Stimulated activated naive CD4-positive, alpha-beta T cell treated with Interleukin-2 at 50 U/mL for 16 hours (primary cell): Measurements from ENCODE around the gene CUL1.

Source experiments
- DNase-seq: peaks from one replicate; lab custom pipeline; 2025; lab: John Stamatoyannopoulos, UW

Gene CUL1

DNA sequence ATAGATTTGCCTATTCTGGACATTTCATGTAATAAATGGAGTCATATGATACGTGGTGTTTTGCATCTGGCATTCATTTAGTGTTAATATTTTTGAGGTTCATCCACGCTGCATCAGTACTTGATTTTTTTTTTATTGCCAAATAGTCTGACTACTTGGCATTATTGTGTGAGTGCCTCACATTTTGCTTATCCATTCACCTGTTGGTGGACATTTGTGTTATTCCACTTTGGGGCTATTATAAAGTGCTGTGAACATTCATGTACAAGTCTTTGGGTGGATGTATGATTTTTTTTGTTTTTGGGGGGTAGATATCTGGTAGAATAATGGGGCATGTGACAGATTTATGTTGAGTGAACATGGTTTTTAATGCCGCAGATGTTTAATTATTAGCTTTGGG, 19.7 kb downstream of the CUL1 start:
- no peak for DNase-seq

DNA sequence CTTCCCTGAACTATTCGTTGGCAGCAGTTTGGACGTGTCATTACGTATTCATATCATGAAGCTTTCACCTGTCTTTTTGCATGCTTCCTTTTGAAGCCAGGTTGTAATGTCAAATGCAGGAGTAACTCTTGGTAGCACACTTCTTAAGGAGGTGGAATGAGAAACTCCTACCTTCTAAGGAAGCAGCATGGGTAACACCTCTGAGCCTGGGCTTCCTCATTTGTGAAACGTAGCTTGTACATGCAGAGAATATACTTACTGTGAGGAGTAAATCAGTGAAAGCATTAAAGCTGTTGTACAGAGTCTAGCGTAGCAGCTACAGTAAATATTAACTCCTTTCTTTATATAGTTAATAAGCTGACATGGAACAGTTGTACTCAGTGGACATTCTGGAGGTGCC, 21.1 kb downstream of the CUL1 start:
- no peak for DNase-seq

DNA sequence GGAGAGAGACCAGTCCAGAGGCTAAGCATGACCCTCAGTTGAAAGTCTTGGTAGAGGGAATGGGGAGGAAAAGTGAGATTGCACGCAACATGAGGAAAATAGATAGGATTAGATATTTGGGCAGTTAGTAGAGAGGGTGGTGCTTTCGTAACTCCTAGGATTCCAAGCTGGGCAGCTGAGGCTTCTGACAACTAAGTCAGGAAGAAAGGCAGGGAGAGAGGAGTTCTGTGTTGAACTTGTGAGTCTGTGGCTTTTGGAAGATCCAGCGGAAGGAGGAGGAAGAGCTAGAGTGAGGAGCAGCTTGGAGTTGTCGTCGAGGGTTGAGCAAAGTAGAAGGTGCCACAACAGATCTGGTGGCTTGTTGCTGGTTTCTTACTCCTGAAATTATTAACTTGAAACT, 21.8 kb downstream of the CUL1 start:
- DNase-seq, result no peak

DNA sequence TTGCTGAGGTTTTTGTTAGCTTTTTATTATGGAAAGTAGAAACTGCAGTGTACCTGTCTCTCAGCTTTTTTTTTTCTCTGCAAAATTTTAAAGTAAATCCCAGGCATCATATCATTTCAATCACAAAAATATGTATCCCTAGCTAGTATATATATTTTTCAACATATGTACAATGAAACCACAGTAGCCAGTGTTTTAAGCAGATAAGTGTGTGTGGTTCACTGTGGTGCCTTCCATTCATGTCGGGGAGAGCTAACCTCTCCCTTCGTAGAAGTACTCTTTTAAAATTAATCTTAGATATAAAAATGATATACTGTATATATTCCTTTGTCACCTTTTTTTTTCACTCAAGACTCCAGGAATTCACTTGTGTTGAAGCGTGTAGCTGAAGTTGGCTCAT, 22.7 kb downstream of the CUL1 start:
- no peak for DNase-seq

DNA sequence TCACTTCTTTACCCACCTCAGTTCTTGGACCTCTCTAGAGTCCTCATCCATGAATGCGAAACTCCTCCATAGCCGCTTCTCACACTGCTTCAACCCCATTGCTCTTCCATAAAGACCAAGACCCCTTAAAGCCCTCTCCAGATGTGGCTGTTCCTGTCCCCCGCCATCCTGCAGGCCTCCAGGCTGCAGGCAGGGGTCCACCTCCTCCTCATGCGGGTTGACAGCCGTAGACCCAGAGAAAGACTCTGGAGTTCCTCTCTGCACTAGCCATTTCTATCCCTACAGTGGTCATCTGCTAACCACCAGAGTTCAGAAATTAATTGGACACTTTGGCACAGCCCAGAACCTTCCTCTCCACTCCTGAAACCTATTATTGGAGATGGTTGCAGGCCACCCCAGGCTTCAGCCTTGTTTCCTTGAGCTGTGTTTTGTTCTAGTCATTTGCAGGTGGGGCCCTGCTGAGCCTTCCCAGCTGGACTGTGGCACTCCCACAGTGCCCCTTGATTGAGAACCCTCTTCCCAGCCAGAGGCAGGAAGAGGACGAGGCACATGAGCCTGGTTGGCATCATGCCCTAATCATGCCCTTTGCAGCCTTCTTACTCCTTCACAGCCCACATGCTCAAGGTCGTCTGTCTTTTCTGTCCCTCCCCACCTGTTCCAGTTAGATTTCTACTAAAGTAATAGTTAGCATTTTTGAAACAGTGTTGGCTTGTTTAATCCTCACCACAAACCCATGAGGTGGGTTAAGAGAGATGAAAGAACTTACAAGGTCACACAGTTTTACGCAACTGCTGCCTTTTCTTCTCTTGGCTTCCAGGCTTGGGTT, 23.9 kb downstream of the CUL1 start:
- no peak for DNase-seq

DNA sequence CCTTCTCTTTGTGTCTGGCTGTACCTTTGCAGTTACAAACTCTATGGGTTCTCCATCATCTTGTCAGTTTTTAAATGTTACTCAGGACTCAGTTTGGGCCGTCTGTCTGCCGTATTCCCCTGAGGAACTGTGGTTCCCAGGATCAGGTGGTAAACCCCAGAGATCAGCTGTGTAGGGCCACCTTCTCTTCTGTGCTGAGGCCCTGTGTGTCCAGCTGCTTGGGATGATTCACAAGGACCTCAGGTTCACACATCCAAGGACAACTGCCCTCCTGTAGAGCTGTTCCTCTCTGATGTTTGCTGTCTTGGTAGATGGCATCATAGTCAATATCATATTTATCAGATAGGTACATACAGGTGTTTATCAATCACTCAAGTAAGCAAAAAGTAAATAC, 24.5 kb downstream of the CUL1 start:
- DNase-seq, result no peak

DNA sequence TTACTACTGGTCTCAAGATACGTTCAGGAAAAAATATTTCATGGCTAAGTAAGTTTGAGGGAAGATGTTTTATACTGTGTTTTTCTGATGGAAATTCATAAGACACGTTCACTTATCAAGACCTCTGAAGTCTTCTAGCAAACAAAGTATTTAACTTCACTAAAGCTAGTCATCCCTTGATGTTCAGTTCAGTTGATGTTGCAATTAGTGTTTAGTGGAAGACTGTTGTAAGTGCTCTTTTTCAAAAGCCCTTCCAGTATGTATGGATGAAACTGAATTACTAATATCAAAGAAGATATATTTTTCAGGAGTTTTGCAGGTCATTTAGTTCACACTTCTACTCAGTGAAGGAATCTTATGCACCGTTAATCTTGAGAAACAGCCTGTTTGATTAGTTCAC, 25.1 kb downstream of the CUL1 start:
- no peak for DNase-seq

DNA sequence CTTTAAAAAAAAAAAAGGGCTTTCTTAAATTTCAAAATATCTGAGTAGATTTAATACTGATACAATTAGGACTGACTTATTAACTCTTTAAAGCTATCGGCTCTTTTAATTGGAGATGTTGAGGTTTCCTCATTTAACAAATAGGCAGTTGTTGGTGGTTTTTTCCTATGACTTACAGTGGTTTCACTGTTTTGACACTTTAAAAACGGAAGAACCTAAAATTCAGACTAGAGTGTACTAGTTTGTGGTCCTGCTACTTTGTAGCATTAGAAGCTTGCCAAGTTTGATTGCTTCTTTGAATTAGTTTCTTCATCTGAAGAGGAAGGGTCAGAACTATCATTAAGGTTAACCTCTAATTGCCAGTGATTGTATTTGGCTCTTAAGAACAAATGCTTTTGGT, 27.7 kb downstream of the CUL1 start:
- no peak for DNase-seq

DNA sequence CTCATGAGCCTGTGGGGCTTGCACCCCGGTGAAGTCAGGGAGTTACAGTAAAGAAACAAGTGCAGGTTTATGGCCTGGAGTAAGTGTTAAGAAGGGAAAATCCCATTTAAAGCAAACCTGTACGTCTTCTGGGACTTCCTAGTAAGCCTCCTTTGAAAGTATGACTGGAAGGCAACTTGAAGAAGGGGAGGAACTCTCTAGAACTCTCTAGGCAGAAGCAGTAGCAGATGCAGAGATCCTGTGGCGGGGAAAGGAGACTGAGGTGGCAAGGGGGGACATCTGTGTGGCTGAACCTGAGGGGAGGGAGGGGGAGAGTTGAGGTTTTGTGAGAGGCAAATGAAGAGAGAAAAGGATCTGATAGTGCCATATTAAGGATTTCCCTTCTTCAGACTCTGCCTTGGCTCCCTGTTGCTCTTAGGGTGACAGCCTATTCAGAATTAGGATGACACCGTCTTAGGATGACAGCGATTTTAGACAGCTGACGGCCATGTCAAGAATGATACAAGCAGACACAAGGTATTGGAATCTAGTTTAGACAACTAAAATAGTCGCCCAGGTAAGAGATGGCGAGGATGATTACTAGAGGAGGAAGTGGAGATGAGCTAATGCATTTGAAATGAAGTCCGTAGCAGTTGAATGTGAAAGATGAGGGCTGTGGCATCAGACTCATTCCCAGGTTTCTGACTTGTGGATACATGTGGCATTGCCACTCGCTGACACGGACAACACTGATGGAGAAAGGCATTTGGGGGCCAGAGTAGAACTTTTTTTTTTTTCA, 29.0 kb downstream of the CUL1 start:
- no peak for DNase-seq

DNA sequence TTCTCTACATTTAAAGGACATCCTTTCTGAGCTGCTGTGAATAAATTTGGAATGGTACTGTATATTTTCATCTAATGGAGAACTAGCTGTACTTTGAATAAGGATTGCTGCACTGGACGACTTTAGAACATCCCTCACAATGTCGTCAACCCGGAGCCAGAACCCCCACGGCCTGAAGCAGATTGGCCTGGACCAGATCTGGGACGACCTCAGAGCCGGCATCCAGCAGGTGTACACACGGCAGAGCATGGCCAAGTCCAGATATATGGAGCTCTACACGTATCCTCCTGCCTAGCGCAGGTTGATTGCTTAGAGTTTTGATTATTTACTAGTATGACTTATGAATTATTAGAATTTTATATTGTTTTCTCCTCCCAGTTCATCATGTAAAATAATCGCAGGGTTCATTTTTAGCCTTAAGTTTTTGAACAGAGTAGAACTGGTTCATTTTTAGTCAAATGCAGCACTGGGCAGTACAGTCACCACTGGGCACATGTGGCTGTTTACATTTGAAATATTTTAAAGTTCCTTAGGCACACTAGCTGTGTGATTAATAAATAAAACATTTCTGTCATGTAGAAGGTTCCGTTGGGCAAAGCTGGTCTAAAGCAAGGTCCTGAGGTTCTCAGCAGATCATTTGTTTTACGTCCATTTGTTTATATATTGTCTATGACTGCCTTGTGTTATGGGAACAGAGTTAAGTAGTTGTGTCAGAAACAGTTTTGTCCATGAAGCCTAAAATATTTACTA, 31.5 kb downstream of the CUL1 start:
- DNase-seq, result no peak

DNA sequence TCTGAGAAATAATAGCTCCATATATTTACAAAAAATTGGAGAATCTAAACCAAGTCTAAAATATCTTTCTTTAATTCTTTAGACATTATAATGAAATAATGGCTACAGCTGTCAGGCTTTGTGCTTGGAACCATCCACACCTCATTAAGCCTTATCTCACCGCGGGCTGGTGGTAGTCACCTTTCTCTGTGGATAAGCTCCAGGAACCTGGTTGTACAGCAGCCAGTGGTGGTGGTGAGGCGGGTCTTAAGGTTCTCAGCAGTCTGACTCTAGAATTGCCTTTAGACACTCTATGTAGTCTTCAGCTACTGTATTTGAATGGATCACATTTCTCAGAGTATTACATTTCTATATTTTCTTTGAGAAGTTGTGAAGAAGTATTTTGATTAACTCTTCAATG, 34.2 kb downstream of the CUL1 start:
- DNase-seq, result no peak

DNA sequence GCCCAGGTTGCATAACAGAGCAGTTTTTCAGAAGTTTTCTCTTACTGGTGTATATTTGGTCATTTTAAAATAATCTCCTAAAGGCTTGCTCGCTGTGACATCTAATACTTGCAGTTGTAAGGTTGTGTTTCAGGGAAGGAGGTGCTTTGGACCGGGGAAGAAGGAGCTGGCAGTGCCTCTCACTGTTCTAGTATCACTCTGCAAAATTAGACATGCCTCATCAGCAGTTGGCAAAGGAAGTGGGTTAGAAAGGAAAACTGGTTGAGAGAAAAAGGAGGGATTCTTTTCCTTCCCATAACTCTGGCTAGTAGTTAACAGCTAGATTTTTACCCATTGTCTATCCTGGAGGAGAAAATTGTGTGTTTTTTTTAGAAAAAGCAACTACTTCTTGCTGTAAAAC, 34.8 kb downstream of the CUL1 start:
- no peak for DNase-seq

DNA sequence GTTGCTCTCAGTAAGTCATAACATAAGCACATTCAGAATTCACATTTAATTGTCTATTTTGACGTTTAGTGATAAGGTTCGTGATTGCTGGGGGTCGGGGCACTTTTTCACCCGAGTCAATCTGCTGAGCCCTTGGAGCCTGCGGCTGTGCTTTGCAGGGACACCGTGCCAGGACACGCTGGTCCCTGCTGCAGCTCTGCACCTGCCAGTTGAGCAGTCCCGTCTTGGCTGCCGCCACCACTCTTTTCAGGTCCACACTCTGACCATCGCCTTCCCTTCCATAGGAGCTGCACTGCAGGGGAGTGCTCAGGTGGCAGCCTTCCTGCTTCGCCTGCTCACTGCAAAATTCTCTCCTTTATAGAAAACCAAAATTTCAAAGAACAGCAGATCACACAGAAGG, 36.4 kb downstream of the CUL1 start:
- DNase-seq, result no peak

DNA sequence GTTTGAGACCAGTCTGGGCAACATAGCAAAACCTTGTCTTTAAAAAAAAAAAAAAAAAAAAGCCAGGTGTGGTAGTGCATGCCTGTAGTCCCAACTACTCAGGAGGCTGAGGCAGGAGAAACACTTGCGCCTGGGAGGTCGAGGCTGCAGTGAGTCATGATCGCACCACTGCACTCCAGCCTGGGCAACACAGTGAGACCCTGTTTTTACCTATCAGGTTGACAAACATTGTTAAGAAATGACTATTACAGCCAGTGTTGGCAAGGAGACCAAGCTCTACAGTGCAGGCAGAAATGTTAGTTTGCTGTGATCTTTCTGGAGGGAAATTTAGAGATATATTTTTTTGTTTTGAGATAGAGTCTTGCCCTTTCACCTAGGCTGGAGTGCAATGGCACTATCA, 37.3 kb downstream of the CUL1 start:
- no peak for DNase-seq

DNA sequence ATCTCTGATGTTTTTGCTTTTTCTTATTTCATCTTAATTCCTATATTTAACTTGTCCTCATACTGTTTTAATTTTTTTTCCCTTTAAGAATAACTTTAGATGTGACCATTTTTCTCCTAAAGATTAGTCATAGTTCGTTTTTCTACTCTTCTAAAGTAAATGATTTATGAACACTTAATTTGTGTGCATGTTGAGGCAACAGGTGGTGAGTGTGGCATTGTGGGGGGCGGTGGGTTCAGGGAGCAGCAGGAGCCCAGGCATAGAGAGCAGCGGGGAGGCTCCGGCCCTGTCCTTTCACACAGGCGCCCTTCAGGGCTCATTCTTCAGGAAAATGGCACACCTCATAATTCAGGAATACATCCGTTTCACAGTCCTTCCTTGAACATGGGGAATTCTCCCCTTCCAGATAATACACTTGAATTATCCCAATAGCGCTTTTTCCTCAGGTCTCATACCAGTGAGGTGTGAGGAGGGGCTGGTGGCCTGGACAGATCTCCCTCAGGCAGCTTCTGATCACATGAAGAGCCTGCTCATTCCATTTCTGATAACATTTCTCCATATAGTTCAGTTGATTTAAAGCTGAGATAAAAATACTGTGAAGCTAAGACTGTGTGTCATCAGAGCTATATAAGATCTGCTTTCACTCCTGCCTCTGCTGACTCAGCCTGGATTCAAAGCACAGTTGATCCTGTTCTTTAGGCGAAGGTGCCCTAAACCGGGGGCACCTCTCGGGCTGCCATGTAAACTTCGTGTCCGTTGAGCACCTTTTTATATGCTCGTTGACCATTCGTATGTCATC, 40.2 kb downstream of the CUL1 start:
- DNase-seq, result no peak

DNA sequence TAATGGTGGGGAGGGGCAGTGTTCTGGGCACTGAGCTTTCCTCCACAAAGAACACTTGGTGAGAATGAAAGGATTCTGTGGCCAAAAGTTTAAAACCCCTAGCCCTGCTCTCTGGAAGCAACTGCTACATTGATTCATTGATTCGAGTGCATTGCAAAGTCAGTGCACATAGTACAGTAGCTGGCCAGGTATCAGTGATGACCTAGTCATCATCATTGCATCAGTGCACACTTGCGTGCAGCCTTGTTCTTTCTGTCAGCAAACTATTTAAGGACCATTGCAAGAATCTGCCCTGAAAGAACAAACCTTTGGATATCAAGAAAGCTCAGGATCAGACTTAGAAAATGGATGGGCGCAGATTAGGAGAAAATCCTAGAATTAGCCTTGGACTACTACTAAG, 47.4 kb downstream of the CUL1 start:
- DNase-seq, result no peak

DNA sequence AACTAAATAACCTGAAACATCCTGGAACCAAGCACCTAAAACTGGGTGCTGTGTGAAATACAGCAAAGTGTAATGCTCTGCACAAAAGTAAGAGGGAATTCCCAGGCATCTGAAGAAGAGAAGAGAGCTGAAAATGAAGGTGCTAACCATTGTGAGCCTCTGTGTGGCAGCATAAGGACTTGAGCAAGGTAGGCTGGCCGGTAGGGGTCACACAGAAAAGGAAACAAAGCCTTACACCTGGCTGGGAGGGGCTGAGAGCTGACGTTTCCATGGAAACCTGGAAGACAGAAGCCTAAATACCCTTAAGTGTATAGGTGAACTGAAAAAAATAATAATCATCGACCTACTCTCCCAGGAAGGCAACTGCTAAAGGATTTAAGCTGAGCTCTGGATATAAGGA, 48.6 kb downstream of the CUL1 start:
- no peak for DNase-seq

DNA sequence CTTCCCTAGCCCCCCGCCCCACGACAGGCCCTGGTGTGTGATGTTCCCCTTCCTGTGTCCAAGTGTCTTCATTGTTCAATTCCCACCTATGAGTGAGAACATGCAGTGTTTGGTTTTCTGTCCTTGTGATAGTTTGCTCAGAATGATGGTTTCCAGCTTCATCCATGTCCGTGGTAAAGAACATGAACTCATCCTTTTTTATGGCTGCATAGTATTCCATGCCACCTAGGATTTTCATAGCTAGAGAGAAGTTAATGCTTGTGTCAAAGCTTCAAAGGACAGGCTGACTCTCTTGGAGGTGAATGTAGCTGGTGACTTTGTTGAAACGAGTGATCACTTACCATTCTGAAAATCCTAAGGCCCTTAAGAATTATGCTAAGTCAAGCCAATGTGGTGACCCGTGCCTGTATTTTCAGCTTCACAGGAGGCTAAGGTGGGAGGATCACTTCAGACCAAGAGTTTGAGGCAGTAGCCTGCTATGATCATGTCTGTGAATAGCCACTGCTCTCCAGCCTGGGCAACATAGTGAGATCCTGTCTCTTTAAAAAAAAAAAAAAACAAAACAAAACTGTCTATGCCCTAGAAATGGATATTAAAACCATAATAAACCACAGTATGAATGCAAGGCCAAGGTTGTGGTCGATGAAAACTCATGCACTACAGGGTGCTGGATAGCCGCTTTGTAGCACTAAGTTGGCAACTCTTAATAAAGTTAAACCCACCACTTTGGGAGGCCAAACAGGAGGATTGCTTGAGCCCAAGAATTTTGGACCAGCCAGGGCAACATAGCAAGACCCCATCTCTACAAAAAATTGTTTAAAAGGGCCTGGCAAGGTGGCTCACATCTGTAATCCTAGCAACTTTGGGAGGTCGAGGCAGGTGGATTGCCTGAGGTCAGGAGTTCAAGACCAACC, 52.0 kb downstream of the CUL1 start:
- DNase-seq, result no peak

DNA sequence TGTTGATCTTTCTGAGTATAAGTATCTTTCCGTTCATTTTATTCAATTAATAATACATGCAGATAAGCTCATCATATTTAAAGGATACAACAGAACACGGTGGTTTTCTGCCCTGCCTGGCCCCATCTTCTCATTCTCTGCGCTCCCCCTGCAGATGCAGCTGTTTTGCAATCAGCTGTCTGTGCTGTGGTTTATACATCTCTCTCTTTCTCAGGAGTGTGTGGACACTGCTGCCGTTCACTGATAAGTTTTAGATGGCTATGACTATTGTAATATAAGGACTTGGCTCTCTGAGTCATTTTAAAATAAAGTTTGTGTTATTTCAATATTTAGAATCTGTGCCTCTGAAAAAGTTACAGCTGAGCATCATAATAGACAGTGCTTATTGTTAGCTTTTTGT, 54.5 kb downstream of the CUL1 start:
- no peak for DNase-seq

DNA sequence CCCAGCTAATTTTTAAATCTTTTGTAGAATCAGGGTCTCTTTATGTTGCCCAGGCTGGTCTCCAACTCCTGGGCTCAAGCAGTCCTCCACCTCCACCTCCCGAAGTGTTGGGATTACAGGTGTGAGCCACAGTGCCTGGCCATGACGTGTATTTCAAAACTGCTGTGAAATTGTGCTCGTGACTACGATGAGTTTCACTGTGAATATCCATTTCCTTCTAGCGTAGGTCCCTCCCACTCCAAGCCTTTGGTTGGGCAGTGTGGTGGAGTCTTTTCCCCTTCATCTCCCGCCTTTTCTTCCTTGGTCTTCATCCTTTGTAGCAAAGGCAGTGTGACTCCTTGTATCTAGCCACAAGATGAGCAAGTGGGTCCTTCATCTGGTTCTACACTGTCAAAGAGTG, 56.2 kb downstream of the CUL1 start:
- DNase-seq, result no peak
